Measurements from ENCODE around the gene PGAP3. TPM values are rescaled to one million over a fixed set of nuclear protein-coding genes. Genes with fewer than 3 reads are reported as not detected.

PGAP3 gene
- total RNA-seq, 2 experiments from 2014 or later: 18.3 to 23.9 TPM

DNA sequence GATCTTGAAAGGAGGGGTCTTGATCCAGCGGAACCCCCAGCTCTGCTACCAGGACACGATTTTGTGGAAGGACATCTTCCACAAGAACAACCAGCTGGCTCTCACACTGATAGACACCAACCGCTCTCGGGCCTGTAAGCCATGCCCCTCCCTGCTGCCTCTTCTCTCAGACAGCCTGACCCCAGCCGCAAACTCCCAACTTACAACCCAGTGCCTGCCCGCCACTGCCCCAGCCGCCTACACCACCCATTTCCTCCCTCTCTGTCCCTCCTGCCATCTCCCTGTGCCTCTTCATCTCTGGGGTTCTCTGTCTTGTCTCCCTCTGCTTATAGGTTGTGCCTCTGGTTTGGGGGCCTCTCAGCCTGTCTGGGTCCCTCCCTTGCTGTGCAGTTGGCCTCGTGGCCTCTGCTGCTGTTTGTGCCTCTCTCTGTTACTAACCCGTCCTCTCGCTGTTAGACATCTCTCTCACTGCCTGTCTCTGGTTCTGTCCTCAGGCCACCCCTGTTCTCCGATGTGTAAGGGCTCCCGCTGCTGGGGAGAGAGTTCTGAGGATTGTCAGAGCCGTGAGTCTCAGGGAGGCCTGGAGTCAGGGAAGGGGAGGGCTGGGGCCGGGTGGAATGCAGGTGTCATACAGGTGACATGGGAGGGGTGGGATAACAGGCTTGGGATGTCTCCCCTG, 21.6 kb upstream of the PGAP3 start:
- no peak overlapping the region for H3K27ac Mint-ChIP-seq
- POLR2A ChIA-PET: no interaction called here
- ATAC-seq (ENCODE audit: low read depth) (no peak), DNase-seq (no peak)
- H3K4me1 Mint-ChIP-seq: peaks cover 8% of the 10 kb centered on the region
- no peak overlapping the region for H3K4me3 Mint-ChIP-seq
- no peaks in the 10 kb centered on the region for H3K27me3 Mint-ChIP-seq
- H3K9me3 Mint-ChIP-seq: no peaks in the 10 kb centered on the region
- H3K36me3 Mint-ChIP-seq: no peaks in the 10 kb centered on the region

DNA sequence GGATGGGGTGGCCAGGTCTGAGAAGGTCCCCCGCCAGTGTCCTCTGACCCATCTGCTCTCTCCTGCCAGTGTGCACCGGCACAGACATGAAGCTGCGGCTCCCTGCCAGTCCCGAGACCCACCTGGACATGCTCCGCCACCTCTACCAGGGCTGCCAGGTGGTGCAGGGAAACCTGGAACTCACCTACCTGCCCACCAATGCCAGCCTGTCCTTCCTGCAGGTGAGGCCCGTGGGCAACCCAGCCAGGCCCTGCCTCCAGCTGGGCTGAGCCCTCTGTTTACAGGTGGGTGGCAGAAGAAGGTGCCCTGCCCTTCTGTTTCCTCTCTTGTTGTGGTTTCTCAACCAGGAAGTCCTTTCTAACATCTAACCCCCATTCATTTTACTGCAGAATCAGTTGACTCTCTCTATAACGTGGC, 19.1 kb upstream of the PGAP3 start:
- no peaks in the 10 kb centered on the region for H3K36me3 Mint-ChIP-seq
- peak overlapping the region; percentile 45 for H3K4me3 Mint-ChIP-seq
- DNase-seq (no peak), ATAC-seq (ENCODE audit: low read depth) (peak; percentile 67)
- POLR2A ChIA-PET: interaction anchor here (1.0 kb wide), 1 partner anchor 11 kb away, joined by 3 read pairs; no protein-coding TSS in a partner anchor
- H3K27ac Mint-ChIP-seq: peak overlapping the region; percentile 82
- H3K27me3 Mint-ChIP-seq: peaks cover 7% of the 10 kb centered on the region
- H3K4me1 Mint-ChIP-seq: peaks cover 8% of the 10 kb centered on the region
- no peaks in the 10 kb centered on the region for H3K9me3 Mint-ChIP-seq

DNA sequence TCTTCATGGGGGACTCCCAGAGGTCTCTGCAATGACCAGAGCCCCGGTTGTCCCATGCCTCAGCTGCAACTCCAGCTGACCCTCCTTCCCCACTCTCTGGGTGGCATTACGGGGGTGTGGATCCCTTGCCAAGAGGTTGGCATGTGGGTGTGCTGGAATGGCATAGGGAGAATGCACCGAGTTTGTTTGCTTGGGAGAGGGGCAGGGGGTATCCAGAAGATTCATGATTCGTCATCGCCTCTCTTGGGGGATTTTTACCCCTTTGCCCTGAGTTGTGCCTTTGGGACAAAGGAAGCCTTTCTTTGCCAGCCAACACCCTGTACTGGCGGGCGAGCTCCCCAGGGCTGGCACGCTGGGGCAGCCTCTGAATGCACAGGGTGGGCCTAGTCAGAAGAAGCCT, 18.5 kb upstream of the PGAP3 start:
- Mint-ChIP-seq H3K27ac (no peak overlapping the region), H3K9me3 (no peaks in the 10 kb centered on the region), H3K4me3 (no peak overlapping the region), H3K4me1 (peaks cover 8% of the 10 kb centered on the region), H3K27me3 (peaks cover 12% of the 10 kb centered on the region), H3K36me3 (no peaks in the 10 kb centered on the region)
- DNase-seq (no peak), ATAC-seq (ENCODE audit: low read depth) (no peak)
- POLR2A ChIA-PET: interaction anchor here (1.0 kb wide), 1 partner anchor 10 kb away, joined by 3 read pairs; no protein-coding TSS in a partner anchor

DNA sequence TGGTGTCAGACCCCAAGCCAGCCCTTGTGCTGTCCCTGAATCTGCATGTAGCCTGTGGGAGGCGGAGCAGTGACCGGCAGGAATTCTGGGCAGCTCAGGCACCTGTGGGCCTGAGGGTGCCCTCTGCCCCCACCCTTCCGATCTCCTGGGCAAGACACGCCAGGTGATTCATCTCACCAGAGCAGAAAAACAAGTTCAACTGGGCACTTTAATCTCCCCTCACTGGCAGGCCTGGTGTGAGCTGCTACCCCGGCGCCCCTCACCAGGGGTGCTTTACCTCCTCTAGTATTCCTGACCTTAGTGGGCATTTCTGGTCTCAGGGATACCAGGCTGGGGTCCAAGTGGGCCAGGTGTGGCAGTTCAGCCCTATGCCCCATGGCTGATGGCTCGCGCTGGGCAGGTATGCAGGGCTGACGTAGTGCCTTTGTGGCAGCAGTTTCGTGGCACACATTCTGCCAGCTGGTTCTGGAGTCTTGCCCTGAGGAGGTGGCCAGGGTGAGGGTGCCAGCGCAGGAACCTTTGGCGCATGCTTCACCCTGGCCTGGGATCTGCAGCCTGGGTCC, 18.0 kb upstream of the PGAP3 start:
- peaks cover 17% of the 10 kb centered on the region for H3K27me3 Mint-ChIP-seq
- POLR2A ChIA-PET: interaction anchor here (1.0 kb wide), 1 partner anchor 10 kb away, joined by 3 read pairs; no protein-coding TSS in a partner anchor
- no peak overlapping the region for H3K27ac Mint-ChIP-seq
- no peak overlapping the region for H3K4me3 Mint-ChIP-seq
- no peaks in the 10 kb centered on the region for H3K36me3 Mint-ChIP-seq
- H3K9me3 Mint-ChIP-seq: no peaks in the 10 kb centered on the region
- ATAC-seq (ENCODE audit: low read depth): no peak
- peaks cover 13% of the 10 kb centered on the region for H3K4me1 Mint-ChIP-seq
- no peak for DNase-seq

DNA sequence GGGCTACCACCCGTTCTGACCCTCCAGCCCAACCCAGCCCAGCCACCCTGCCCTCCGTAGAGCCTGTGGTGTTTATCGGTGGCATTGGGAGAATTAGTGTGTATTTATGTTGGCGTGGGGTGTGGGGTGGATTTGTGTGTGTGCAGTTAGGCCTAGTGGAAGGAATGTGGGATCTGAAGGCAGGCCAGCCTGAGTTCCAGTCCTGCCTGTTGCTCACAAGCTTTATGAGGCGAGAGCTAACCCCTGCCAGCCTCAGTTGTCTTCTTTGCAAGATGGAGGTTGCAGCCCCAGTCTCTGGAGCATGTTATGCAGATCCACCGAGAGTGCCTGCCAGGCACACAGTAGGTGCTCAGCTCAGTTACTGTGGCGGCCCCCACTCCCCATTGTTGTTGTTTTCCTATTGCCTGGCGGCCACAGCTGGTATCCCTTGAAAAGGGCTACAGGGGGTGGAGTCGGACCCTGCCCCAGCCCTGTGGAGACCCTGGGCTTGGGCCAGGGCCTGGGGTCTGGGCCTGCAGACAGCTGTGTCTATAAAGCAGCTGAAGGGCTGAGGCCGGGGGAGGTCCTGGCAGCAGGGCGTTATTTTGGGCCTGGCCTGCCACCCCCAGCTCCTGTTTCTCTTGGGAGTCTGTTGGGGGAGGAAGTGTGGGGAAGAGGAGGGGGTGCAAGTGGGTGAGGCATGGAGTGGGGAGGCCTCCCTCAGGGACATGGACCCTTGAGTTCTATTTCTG, 17.1 kb upstream of the PGAP3 start:
- POLR2A ChIA-PET: no interaction called here
- peaks cover 23% of the 10 kb centered on the region for H3K27me3 Mint-ChIP-seq
- no peak overlapping the region for H3K27ac Mint-ChIP-seq
- H3K9me3 Mint-ChIP-seq: no peaks in the 10 kb centered on the region
- no peak overlapping the region for H3K4me3 Mint-ChIP-seq
- peaks cover 13% of the 10 kb centered on the region for H3K4me1 Mint-ChIP-seq
- H3K36me3 Mint-ChIP-seq: no peaks in the 10 kb centered on the region
- ATAC-seq (ENCODE audit: low read depth) (no peak), DNase-seq (no peak)

DNA sequence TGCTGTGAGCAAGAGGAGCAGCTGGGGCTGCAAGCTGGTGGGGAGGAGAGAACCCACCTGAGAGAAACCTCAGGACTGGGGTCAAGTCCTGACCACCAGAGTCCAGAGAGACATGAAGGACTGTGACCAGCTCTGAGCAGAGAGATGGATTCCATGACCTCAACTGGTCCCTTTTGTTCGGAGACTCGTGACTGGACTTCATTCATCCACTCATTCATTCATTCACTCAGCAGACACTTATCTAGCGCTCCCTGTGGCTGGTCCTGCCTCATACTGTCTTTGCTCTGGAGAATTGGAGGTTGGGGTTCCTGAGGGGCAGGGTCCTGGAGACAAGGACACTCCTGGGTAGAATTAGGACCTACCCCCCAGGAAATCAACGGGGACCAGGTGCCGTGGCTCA, 16.1 kb upstream of the PGAP3 start:
- Mint-ChIP-seq H3K36me3 (peaks cover 4% of the 10 kb centered on the region), H3K27ac (no peak overlapping the region), H3K9me3 (no peaks in the 10 kb centered on the region), H3K27me3 (peaks cover 33% of the 10 kb centered on the region), H3K4me3 (no peak overlapping the region), H3K4me1 (peaks cover 17% of the 10 kb centered on the region)
- POLR2A ChIA-PET: interaction anchor here (1.4 kb wide), 1 partner anchor 15 kb away, joined by 5 read pairs; no protein-coding TSS in a partner anchor
- DNase-seq (no peak), ATAC-seq (ENCODE audit: low read depth) (no peak)

DNA sequence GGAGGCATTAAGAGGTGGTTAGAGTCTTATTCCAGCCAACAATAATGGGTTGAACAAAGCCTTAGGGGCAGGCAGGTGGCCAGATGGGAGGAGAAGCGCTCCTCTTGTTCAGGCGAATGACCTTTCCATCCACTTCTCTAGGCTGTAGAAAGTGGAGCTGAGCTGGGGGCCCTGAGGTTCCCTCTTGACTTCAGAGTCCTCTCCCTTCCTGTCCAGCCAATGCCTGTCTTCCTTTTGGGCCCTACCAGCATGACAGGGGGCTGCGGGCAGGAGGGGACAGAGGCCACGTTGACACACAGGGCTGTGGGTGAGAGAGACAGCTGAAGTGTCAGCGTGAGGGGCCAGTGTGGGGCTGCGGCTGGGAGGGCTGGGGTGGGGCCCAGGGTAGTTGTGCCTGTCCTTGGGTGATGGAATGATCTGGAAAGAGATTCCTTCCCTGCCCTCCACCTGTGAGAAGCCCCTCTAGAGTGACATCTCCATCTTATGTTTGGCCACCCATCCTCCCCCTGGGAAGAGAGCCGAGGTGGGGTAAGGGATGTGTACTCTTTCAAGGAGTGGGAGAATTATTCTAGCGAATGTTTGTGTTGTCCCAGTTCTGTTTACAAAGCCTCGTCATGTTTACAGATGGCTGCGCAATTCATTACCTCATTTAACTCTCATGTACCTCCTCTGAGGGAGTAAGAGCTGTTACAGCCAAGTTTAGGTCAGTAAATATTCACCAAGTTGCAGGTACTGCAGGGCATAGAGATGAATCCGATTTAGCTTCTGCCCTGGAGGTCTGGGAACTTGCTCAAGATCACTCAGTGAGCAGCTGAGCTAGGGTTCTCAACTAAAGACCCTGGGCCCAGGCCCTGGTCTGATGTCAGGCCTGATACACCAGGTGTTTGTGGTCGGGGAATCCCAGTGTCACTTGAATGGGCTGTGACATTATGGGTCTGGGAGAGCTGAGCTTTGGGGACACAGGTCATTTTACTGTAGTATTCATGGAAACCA, 15.3 kb upstream of the PGAP3 start:
- peaks cover 39% of the 10 kb centered on the region for H3K27me3 Mint-ChIP-seq
- no peak overlapping the region for H3K4me3 Mint-ChIP-seq

DNA sequence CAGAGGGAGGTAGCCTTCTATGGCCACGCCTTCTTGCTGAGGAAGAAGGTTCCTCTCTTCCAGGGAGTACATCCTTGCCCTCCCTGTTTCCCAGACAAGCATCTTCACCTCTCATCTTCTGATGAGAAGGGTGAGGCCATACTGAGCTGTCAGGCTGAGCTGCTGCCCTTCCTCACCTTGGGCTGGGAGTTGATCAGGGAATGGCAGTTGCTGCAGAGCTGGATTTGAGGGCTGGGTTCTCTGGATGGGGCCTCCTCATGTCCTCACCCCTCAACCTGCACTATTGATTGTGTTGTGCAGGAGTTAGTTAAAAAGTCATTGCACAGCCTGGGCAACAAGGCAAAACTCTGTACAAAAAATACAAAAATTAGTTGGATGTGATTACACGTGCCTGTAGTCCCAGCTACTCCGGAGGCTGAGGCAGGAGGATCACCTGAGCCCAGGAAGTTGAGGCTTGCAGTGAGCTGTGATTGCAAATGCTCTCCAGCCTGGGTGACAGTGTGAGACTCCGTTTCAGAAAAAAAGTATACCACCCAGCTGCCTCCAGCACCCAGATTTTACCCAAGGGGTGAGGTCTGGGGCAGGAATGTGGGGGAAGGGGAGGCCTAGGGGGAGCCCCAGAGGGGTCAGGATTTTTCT, 14.0 kb upstream of the PGAP3 start:
- Mint-ChIP-seq H3K27ac (no peak overlapping the region), H3K4me1 (peaks cover 11% of the 10 kb centered on the region), H3K9me3 (no peaks in the 10 kb centered on the region), H3K36me3 (peaks cover 4% of the 10 kb centered on the region), H3K4me3 (no peak overlapping the region), H3K27me3 (peaks cover 44% of the 10 kb centered on the region)
- POLR2A ChIA-PET: no interaction called here
- ATAC-seq (ENCODE audit: low read depth): no peak
- DNase-seq: no peak

More for the DNA sequence above, 15.3 kb upstream of the PGAP3 start:
- ATAC-seq (ENCODE audit: low read depth) (no peak), DNase-seq (no peak)
- Mint-ChIP-seq H3K36me3 (peaks cover 4% of the 10 kb centered on the region), H3K9me3 (no peaks in the 10 kb centered on the region), H3K27ac (no peak overlapping the region), H3K4me1 (peaks cover 17% of the 10 kb centered on the region)
- POLR2A ChIA-PET: interaction anchor here (1.4 kb wide), 1 partner anchor 14 kb away, joined by 5 read pairs; no protein-coding TSS in a partner anchor

DNA sequence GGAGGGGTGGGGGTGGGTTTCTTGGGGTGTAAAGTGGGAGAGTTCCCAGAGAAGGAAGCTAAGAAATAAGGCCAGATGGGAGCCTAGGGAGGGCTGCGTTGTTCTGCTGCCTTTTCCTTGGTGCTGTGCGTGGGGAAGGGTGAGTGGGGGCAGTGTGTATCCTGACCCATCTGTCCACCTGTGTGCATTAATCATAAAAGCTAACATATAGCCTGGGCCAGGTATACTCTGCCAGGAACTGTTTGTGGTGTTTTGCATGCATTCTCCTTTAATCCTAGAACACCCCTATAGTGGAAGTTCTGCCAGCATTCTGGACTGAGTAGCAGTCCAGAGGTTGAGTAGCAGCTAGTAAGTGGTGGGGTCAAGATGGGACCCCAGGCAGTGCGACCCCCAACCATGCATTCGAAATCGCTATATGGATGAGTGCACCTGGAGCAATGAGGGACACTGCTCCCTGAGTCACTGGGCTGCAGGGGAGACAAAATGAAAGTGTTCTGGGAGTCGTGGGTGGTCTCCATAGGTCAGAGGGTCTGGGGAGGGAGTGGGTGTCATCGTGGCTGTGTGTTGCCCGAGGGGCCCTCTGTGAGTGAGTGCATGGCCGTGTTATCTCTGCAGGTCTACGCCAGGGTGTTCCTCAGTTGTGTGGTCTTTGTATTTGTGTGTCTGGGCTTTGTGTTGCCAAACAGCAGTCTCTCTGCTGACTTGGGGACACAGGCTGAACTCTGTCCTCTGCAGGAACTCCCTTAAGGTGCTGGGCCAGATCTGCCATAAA, 13.3 kb upstream of the PGAP3 start:
- POLR2A ChIA-PET: interaction anchor here (1.3 kb wide), 1 partner anchor 17 kb away, joined by 3 read pairs; no protein-coding TSS in a partner anchor
- no peak overlapping the region for H3K27ac Mint-ChIP-seq

DNA sequence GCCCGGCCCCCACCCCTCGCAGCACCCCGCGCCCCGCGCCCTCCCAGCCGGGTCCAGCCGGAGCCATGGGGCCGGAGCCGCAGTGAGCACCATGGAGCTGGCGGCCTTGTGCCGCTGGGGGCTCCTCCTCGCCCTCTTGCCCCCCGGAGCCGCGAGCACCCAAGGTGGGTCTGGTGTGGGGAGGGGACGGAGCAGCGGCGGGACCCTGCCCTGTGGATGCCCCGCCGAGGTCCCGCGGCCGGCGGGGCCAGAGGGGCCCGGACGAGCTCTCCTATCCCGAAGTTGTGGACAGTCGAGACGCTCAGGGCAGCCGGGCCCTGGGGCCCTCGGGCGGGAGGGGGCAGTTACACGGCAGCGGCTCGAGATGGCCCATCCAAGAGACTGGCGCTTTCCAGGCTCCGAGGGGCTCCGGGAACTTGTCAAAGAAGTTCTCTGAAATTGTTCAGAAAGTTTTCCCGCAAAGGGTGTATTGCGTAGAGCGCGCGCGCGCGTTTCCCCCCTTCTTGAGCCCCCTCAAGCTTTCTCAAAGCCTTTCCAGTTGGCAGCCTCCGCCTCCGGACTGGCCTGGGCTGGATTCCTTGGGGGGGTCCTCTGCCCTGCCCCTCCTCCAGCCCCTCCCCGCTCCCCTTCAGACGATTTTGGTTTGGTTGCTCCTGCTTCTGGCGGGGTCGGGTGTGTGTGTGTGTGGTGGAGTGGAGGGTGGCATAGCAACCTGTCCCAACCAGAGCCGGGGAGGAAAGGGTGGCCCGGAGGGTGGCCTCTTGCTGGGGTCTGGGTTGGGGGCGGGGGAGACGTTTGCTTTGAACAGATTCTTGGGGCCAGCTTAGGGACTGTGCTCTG, 12.5 kb upstream of the PGAP3 start:
- H3K4me1 Mint-ChIP-seq: peaks cover 8% of the 10 kb centered on the region
- peaks cover 4% of the 10 kb centered on the region for H3K36me3 Mint-ChIP-seq
- H3K9me3 Mint-ChIP-seq: no peaks in the 10 kb centered on the region

More for the DNA sequence above, 13.3 kb upstream of the PGAP3 start:
- no peak for DNase-seq
- Mint-ChIP-seq H3K9me3 (no peaks in the 10 kb centered on the region), H3K36me3 (peaks cover 4% of the 10 kb centered on the region), H3K27me3 (peaks cover 44% of the 10 kb centered on the region), H3K4me1 (peaks cover 8% of the 10 kb centered on the region), H3K4me3 (peak overlapping the region; percentile 30)
- ATAC-seq (ENCODE audit: low read depth): no peak

DNA sequence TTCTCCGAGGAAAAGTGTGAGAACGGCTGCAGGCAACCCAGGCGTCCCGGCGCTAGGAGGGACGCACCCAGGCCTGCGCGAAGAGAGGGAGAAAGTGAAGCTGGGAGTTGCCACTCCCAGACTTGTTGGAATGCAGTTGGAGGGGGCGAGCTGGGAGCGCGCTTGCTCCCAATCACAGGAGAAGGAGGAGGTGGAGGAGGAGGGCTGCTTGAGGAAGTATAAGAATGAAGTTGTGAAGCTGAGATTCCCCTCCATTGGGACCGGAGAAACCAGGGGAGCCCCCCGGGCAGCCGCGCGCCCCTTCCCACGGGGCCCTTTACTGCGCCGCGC, 11.9 kb upstream of the PGAP3 start, which contains the start of gene ERBB2:
ERBB2 (plus strand) TSS at position 247 of the 330 bp plus-strand sequence. CDS start 175 bp downstream, outside the sequence.
- H3K4me3 Mint-ChIP-seq: peak within 1 kb of the TSS; percentile 61
- ATAC-seq (ENCODE audit: low read depth) (no peak), DNase-seq (no peak)
- no peaks in the 10 kb centered on the region for H3K9me3 Mint-ChIP-seq
- H3K4me1 Mint-ChIP-seq: peaks cover 8% of the 10 kb centered on the region
- POLR2A ChIA-PET: interaction anchor here (1.1 kb wide), 1 partner anchor 12 kb away, joined by 3 read pairs; the partner anchor contains the start of gene PGAP3
- H3K36me3 Mint-ChIP-seq: peaks cover 4% of the 10 kb centered on the region
- peaks cover 44% of the 10 kb centered on the region for H3K27me3 Mint-ChIP-seq
- H3K27ac Mint-ChIP-seq: no peak within 1 kb of the TSS

More for the DNA sequence above, 12.5 kb upstream of the PGAP3 start:
- DNase-seq (no peak), ATAC-seq (ENCODE audit: low read depth) (no peak)
- Mint-ChIP-seq H3K27ac (no peak overlapping the region), H3K27me3 (peaks cover 44% of the 10 kb centered on the region), H3K4me3 (no peak overlapping the region)
- POLR2A ChIA-PET: interaction anchor here (1.1 to 1.3 kb wide), 2 partner anchors 13 to 16 kb away, joined by 3 read pairs; partner anchors contain the start of gene PGAP3
